HepG2 (cell line): ENCODE data around the gene NFIL3. TPM values are rescaled to one million over a fixed set of nuclear protein-coding genes. Genes with fewer than 3 reads are reported as not detected.

Experiments used
- CHCHD3 ChIP-seq: sonication (generic); formaldehyde crosslinking; IDR thresholded peaks from 2 replicates; pipeline ENCODE4 v1.8.0; 2022; ENCODE audit warnings: mild to moderate bottlenecking, missing genetic modification reagents, moderate library complexity
- HNRNPK ChIP-seq: fragments of 200-400 bp; formaldehyde crosslinking; IDR thresholded peaks from 2 replicates; pipeline ENCODE4 v1.6.1; 2018; ENCODE audit warnings: low read length, low read depth, moderate library complexity, mild to moderate bottlenecking; ENCODE audit not compliant: poor library complexity, severe bottlenecking
- IRF2 ChIP-seq: IDR thresholded peaks from 2 replicates; pipeline ENCODE4 v1.6.1; 2018; ENCODE audit warnings: missing genetic modification reagents, missing compliant biosample characterization
- NAIF1 ChIP-seq: sonication (generic); formaldehyde crosslinking; IDR thresholded peaks from 2 replicates; pipeline ENCODE4 v1.5.0; 2020; ENCODE audit warnings: mild to moderate bottlenecking, missing genetic modification reagents, borderline replicate concordance
- NR2F1 ChIP-seq, 2 experiments: fragments of 450-650 bp in 1 of 2; formaldehyde crosslinking in 1 of 2; IDR thresholded peaks; 2 replicates each; pipeline versions ENCODE4 v1.5.0 to v1.6.1; 2016 to 2020; ENCODE audit warnings: mild to moderate bottlenecking in 1 of 2, missing compliant biosample characterization in 1 of 2, missing genetic modification reagents in 1 of 2, moderate library complexity in 1 of 2
- RAD51 ChIP-seq: fragments of 450-650 bp; IDR thresholded peaks from 2 replicates; pipeline ENCODE4 v1.6.1; 2016; ENCODE audit warnings: borderline replicate concordance
- SAP130 ChIP-seq: IDR thresholded peaks from 2 replicates; pipeline ENCODE4 v1.6.1; 2016; ENCODE audit warnings: low read depth
- ZBTB7A ChIP-seq: sonication (generic); formaldehyde crosslinking; IDR thresholded peaks from 2 replicates; pipeline ENCODE4 v1.8.0; 2022; ENCODE audit warnings: mild to moderate bottlenecking, missing genetic modification reagents
- ZNF235 ChIP-seq: sonication (generic); formaldehyde crosslinking; IDR thresholded peaks from 2 replicates; pipeline ENCODE4 v1.8.1; 2023; ENCODE audit warnings: mild to moderate bottlenecking, missing genetic modification reagents, borderline replicate concordance
- ZNF264 ChIP-seq: sonication (generic); formaldehyde crosslinking; IDR thresholded peaks from 2 replicates; pipeline ENCODE4 v1.4.0; 2020; ENCODE audit warnings: missing genetic modification reagents
- ZNF282 ChIP-seq: fragments of 450-650 bp; IDR thresholded peaks from 2 replicates; pipeline ENCODE4 v1.6.1; 2018; ENCODE audit not compliant: partially characterized antibody
- ZNF292 ChIP-seq: sonication (generic); formaldehyde crosslinking; IDR thresholded peaks from 2 replicates; pipeline ENCODE4 v1.8.1; 2022; ENCODE audit warnings: mild to moderate bottlenecking, low read depth, missing genetic modification reagents, borderline replicate concordance
- ZNF430 ChIP-seq: sonication (generic); formaldehyde crosslinking; IDR thresholded peaks from 2 replicates; pipeline ENCODE4 v1.9.0; 2021; ENCODE audit warnings: mild to moderate bottlenecking, missing genetic modification reagents
- ZNF569 ChIP-seq: sonication (generic); formaldehyde crosslinking; IDR thresholded peaks from 2 replicates; pipeline ENCODE4 v1.5.0; 2020; ENCODE audit warnings: mild to moderate bottlenecking, missing genetic modification reagents, moderate library complexity, borderline replicate concordance
- polyA plus RNA-seq, 8 experiments: library from polyadenylated mRNA; depleted of rRNA in 3 of 8; stranded (reverse) in 7 of 8; unstranded in 1 of 8; fragments of >200 nt; fragmentation: Illumina TruSeq in 4 of 8; extraction: Trizol in 4 of 8; gene quantifications; 2 replicates each; pipeline versions ENCODE4 v1.2.1 to v1.2.3, GENCODE V29; 2011 to 2016; ENCODE audit warnings: low read depth in 4 of 8, missing spikeins in 1 of 8, mixed read lengths in 1 of 8; ENCODE audit not compliant: insufficient read depth in 1 of 8
- total RNA-seq, 5 experiments: library from RNA; depleted of rRNA; stranded (reverse); fragments of >200 nt; fragmentation: Illumina TruSeq; extraction: Trizol; gene quantifications; 2 replicates each; pipeline ENCODE4 v1.2.3, GENCODE V29; 2016; ENCODE audit warnings: low read depth in 1 of 5
- TF ChIP-seq, protein P1 (sequence below): fragments of 450-650 bp; IDR thresholded peaks from 2 replicates; pipeline ENCODE4 v1.6.1; 2017; ENCODE audit warnings: mild to moderate bottlenecking
- TF ChIP-seq, protein P2 (sequence below): sonication (generic); formaldehyde crosslinking; IDR thresholded peaks from 2 replicates; pipeline ENCODE4 v1.4.0; 2020; ENCODE audit warnings: mild to moderate bottlenecking, missing genetic modification reagents, borderline replicate concordance
- TF ChIP-seq, protein P3 (sequence below): fragments of 450-650 bp; IDR thresholded peaks from 2 replicates; pipeline ENCODE4 v1.6.1; 2017
- TF ChIP-seq, protein P4 (sequence below): sonication (generic); formaldehyde crosslinking; conservative IDR thresholded peaks from 2 replicates; pipeline ENCODE4 v1.4.0; 2020; ENCODE audit warnings: missing genetic modification reagents
- TF ChIP-seq, protein P5 (sequence below): sonication (generic); formaldehyde crosslinking; IDR thresholded peaks from 2 replicates; pipeline ENCODE4 v1.4.0; 2020; ENCODE audit warnings: low read depth, mild to moderate bottlenecking, missing genetic modification reagents

Gene NFIL3
- total and polyA plus RNA-seq, 2 of the 13 experiments (the other 11 are each of a cell fraction or from before 2014, with no cell fraction given) = 46.6 to 54.2 TPM

DNA sequence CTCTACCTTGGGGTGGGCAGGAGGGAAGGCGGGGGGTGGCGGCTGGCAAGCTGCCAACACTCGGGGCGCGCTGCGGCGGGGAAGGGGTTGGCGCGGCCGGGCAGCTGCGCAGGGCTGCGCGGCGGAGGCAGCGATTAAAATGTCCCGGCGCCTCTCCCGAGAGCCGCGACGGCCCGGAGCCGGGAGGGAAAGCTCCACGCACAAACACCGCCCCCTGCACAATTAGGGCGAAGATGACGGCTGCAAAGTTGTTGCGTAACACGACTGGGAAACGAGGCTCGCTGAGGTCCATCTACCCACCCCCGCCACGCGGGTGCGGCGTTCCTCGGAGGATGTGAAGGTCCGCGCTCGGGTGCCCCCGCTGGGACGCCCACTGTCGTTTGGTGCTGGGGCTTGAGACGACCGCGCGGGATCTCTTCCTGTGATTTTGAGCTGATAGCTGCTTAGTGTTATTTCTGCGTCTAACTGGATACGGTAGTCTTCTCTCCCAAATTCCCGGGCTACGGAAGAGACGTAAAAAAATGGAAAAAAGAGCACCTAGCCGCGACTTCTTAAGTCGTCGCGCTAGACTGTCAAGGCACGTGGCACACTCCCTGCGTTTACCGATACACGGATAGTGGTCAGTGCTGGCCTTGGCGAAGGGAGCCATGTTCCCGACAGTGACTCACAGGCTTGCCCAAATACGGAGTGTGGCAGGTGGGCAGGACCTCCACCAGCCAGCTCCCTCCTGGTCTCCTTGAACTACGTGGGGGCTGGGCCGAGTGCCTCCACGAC, 958 bp upstream of the NFIL3 start (continued):
- TF ChIP-seq, protein P1, sequence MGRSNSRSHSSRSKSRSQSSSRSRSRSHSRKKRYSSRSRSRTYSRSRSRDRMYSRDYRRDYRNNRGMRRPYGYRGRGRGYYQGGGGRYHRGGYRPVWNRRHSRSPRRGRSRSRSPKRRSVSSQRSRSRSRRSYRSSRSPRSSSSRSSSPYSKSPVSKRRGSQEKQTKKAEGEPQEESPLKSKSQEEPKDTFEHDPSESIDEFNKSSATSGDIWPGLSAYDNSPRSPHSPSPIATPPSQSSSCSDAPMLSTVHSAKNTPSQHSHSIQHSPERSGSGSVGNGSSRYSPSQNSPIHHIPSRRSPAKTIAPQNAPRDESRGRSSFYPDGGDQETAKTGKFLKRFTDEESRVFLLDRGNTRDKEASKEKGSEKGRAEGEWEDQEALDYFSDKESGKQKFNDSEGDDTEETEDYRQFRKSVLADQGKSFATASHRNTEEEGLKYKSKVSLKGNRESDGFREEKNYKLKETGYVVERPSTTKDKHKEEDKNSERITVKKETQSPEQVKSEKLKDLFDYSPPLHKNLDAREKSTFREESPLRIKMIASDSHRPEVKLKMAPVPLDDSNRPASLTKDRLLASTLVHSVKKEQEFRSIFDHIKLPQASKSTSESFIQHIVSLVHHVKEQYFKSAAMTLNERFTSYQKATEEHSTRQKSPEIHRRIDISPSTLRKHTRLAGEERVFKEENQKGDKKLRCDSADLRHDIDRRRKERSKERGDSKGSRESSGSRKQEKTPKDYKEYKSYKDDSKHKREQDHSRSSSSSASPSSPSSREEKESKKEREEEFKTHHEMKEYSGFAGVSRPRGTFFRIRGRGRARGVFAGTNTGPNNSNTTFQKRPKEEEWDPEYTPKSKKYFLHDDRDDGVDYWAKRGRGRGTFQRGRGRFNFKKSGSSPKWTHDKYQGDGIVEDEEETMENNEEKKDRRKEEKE = no peak
- TF ChIP-seq ZNF264 (CRISPR knock-in tag) (peak; percentile 42; the same call in 1 of the 2 replicates), ZNF292 (CRISPR knock-in tag) (0 out of 2 replicates have a peak, but pooled peaks have one; percentile 40), RAD51 (no peak), ZBTB7A (CRISPR knock-in tag) (0 out of 2 replicates have a peak, but pooled peaks have one; percentile 30), ZNF569 (no peak), SAP130 (CRISPR knock-in tag) (peak; percentile 55), ZNF235 (CRISPR knock-in tag) (0 out of 2 replicates have a peak, but pooled peaks have one; percentile 64), IRF2 (peak; percentile 83), ZNF282 (no peak), ZNF430 (CRISPR knock-in tag) (0 out of 2 replicates have a peak, but pooled peaks have one; percentile 33), NAIF1 (CRISPR knock-in tag) (peak; percentile 73), NR2F1 (CRISPR knock-in tag; IDR thresholded peaks at IDR 0.05) (no peak), CHCHD3 (no peak), HNRNPK (peak; percentile 66)
- TF ChIP-seq, protein P2, sequence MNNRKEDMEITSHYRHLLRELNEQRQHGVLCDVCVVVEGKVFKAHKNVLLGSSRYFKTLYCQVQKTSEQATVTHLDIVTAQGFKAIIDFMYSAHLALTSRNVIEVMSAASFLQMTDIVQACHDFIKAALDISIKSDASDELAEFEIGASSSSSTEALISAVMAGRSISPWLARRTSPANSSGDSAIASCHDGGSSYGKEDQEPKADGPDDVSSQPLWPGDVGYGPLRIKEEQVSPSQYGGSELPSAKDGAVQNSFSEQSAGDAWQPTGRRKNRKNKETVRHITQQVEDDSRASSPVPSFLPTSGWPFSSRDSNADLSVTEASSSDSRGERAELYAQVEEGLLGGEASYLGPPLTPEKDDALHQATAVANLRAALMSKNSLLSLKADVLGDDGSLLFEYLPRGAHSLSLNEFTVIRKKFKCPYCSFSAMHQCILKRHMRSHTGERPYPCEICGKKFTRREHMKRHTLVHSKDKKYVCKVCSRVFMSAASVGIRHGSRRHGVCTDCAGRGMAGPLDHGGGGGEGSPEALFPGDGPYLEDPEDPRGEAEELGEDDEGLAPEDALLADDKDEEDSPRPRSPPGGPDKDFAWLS (CRISPR knock-in tag) = no peak
- TF ChIP-seq, protein P3, sequence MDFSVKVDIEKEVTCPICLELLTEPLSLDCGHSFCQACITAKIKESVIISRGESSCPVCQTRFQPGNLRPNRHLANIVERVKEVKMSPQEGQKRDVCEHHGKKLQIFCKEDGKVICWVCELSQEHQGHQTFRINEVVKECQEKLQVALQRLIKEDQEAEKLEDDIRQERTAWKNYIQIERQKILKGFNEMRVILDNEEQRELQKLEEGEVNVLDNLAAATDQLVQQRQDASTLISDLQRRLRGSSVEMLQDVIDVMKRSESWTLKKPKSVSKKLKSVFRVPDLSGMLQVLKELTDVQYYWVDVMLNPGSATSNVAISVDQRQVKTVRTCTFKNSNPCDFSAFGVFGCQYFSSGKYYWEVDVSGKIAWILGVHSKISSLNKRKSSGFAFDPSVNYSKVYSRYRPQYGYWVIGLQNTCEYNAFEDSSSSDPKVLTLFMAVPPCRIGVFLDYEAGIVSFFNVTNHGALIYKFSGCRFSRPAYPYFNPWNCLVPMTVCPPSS = no peak
- TF ChIP-seq, protein P4, sequence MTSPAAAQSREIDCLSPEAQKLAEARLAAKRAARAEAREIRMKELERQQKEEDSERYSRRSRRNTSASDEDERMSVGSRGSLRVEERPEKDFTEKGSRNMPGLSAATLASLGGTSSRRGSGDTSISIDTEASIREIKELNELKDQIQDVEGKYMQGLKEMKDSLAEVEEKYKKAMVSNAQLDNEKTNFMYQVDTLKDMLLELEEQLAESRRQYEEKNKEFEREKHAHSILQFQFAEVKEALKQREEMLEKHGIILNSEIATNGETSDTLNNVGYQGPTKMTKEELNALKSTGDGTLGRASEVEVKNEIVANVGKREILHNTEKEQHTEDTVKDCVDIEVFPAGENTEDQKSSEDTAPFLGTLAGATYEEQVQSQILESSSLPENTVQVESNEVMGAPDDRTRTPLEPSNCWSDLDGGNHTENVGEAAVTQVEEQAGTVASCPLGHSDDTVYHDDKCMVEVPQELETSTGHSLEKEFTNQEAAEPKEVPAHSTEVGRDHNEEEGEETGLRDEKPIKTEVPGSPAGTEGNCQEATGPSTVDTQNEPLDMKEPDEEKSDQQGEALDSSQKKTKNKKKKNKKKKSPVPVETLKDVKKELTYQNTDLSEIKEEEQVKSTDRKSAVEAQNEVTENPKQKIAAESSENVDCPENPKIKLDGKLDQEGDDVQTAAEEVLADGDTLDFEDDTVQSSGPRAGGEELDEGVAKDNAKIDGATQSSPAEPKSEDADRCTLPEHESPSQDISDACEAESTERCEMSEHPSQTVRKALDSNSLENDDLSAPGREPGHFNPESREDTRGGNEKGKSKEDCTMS (CRISPR knock-in tag) = no peak
- TF ChIP-seq, protein P5, sequence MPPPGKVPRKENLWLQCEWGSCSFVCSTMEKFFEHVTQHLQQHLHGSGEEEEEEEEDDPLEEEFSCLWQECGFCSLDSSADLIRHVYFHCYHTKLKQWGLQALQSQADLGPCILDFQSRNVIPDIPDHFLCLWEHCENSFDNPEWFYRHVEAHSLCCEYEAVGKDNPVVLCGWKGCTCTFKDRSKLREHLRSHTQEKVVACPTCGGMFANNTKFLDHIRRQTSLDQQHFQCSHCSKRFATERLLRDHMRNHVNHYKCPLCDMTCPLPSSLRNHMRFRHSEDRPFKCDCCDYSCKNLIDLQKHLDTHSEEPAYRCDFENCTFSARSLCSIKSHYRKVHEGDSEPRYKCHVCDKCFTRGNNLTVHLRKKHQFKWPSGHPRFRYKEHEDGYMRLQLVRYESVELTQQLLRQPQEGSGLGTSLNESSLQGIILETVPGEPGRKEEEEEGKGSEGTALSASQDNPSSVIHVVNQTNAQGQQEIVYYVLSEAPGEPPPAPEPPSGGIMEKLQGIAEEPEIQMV (CRISPR knock-in tag) = no peak
